ENCODE results near the gene TRIM17.

TRIM17 gene

GRCh38 chr1:228413241-228414010 lies 3.2 kb downstream of the TRIM17 start:
- Histone ChIP-seq H3K27ac (ENCODE audit: low read length) (no peak overlapping the region), H3K9me3 (ENCODE audit: insufficient read depth, low read length, severe bottlenecking) (no peaks in the 10 kb centered on the region), H3K36me3 (ENCODE audit: insufficient read depth, low read length) (no peaks in the 10 kb centered on the region), H3K4me1 (ENCODE audit: insufficient read depth, low read length) (peaks cover 4% of the 10 kb centered on the region), H4K20me1 (ENCODE audit: insufficient read depth, low read length) (peaks cover 6% of the 10 kb centered on the region), H3K9ac (ENCODE audit: low read depth, low read length) (no peak overlapping the region), H3K27me3 (ENCODE audit: insufficient read depth, low read length, poor library complexity) (no peaks in the 10 kb centered on the region), H3K4me2 (ENCODE audit: insufficient read depth, low read length) (no peak overlapping the region), H3K79me2 (ENCODE audit: insufficient read depth, low read length) (peaks cover 1% of the 10 kb centered on the region; the same call in 1 of the 2 replicates), H2AFZ (ENCODE audit: low read depth, low read length) (no peak overlapping the region), H3K4me3 (ENCODE audit: low read depth in 1 of 2, low read length in 2 of 2) (no peak overlapping the region)
- TF ChIP-seq, protein P1, sequence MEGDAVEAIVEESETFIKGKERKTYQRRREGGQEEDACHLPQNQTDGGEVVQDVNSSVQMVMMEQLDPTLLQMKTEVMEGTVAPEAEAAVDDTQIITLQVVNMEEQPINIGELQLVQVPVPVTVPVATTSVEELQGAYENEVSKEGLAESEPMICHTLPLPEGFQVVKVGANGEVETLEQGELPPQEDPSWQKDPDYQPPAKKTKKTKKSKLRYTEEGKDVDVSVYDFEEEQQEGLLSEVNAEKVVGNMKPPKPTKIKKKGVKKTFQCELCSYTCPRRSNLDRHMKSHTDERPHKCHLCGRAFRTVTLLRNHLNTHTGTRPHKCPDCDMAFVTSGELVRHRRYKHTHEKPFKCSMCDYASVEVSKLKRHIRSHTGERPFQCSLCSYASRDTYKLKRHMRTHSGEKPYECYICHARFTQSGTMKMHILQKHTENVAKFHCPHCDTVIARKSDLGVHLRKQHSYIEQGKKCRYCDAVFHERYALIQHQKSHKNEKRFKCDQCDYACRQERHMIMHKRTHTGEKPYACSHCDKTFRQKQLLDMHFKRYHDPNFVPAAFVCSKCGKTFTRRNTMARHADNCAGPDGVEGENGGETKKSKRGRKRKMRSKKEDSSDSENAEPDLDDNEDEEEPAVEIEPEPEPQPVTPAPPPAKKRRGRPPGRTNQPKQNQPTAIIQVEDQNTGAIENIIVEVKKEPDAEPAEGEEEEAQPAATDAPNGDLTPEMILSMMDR (IDR thresholded peaks at IDR 0.05; ENCODE audit: borderline replicate concordance, extremely low read depth, low read length, poor library complexity, severe bottlenecking): no peak
- no peak for TF ChIP-seq EZH2 (IDR thresholded peaks at IDR 0.05; ENCODE audit: borderline replicate concordance, low read depth, low read length, severe bottlenecking)
- DNase-seq (no peak), ATAC-seq (ENCODE audit: insufficient read depth, low read depth) (no peak)

DNA sequence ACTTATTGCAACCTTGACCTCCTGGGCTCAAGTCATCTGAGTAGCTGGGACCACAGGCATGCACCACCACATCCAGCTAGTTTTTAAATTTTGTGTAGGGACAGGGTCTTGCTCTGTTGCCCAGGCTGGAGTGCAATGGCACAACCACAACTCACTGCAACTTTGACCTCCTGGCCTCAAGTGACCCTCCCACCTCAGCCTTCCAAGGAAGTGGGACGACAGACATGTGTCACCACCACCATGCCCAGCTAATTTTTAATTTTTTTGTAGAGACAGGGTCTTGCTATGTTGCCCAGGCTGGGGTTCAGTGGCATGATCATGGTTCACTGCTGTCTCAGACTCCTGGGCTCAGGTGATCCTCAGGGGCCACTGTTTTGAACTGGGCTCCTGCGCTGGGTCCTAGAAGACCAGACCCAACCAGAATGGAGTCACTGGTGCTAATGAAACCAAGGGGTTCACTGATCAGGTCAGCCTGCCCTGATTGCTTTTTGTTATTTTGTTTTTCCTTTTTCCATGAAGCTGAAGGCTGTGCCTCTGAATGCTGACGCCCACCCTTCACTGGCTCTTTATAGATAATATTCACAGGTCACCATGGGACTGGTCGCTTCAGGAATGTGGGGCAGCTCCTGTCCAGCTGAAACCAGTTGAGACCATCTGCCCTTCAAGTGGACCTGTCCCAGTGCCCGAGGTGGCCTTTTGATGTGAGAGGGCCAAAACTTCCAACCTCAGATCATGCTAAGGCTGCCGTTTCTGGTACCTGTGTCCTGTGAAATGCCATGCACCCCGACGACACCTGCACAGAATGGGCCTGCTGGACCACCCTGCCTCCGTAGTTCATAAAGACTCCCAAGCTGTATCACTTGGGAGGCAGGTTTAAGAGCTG lies 4.9 kb downstream of the TRIM17 start:
- Histone ChIP-seq H3K9me3 (ENCODE audit: insufficient read depth, low read length, severe bottlenecking) (no peaks in the 10 kb centered on the region), H2AFZ (ENCODE audit: low read depth, low read length) (no peak overlapping the region), H3K4me3 (ENCODE audit: low read depth in 1 of 2, low read length in 2 of 2) (no peak overlapping the region), H3K9ac (ENCODE audit: low read depth, low read length) (no peak overlapping the region), H3K36me3 (ENCODE audit: insufficient read depth, low read length) (no peaks in the 10 kb centered on the region), H4K20me1 (ENCODE audit: insufficient read depth, low read length) (peaks cover 7% of the 10 kb centered on the region), H3K4me1 (ENCODE audit: insufficient read depth, low read length) (peaks cover 18% of the 10 kb centered on the region), H3K4me2 (ENCODE audit: insufficient read depth, low read length) (no peak overlapping the region), H3K27me3 (ENCODE audit: insufficient read depth, low read length, poor library complexity) (no peaks in the 10 kb centered on the region), H3K79me2 (ENCODE audit: insufficient read depth, low read length) (peaks cover 16% of the 10 kb centered on the region), H3K27ac (ENCODE audit: low read length) (no peak overlapping the region)
- no peak for ATAC-seq (ENCODE audit: insufficient read depth, low read depth)
- TF ChIP-seq EZH2 (IDR thresholded peaks at IDR 0.05; ENCODE audit: borderline replicate concordance, low read depth, low read length, severe bottlenecking): no peak
- TF ChIP-seq, protein P1 (IDR thresholded peaks at IDR 0.05; ENCODE audit: borderline replicate concordance, extremely low read depth, low read length, poor library complexity, severe bottlenecking): no peak
- no peak for DNase-seq

GRCh38 chr1:228411121-228411520 lies 5.5 kb downstream of the TRIM17 start:
- no peaks in the 10 kb centered on the region for H3K9me3 ChIP-seq (ENCODE audit: insufficient read depth, low read length, severe bottlenecking)
- no peak overlapping the region for H3K9ac ChIP-seq (ENCODE audit: low read depth, low read length)
- ATAC-seq (ENCODE audit: insufficient read depth, low read depth) (no peak), DNase-seq (no peak)
- H3K27me3 ChIP-seq (ENCODE audit: insufficient read depth, low read length, poor library complexity): no peaks in the 10 kb centered on the region
- peaks cover 10% of the 10 kb centered on the region for H4K20me1 ChIP-seq (ENCODE audit: insufficient read depth, low read length)
- H3K4me2 ChIP-seq (ENCODE audit: insufficient read depth, low read length): no peak overlapping the region
- H2AFZ ChIP-seq (ENCODE audit: low read depth, low read length): no peak overlapping the region
- TF ChIP-seq, protein P1 (IDR thresholded peaks at IDR 0.05; ENCODE audit: borderline replicate concordance, extremely low read depth, low read length, poor library complexity, severe bottlenecking): no peak
- TF ChIP-seq EZH2 (IDR thresholded peaks at IDR 0.05; ENCODE audit: borderline replicate concordance, low read depth, low read length, severe bottlenecking): no peak
- no peak overlapping the region for H3K27ac ChIP-seq (ENCODE audit: low read length)
- H3K36me3 ChIP-seq (ENCODE audit: insufficient read depth, low read length): peaks cover 3% of the 10 kb centered on the region; the same call in 1 of the 2 replicates
- H3K4me1 ChIP-seq (ENCODE audit: insufficient read depth, low read length): peaks cover 18% of the 10 kb centered on the region
- peaks cover 21% of the 10 kb centered on the region for H3K79me2 ChIP-seq (ENCODE audit: insufficient read depth, low read length)
- H3K4me3 ChIP-seq (ENCODE audit: low read depth in 1 of 2, low read length in 2 of 2): no peak overlapping the region
